Osteocyte (in vitro differentiated cells): ENCODE data around the gene GSC. TPM values are rescaled to one million over a fixed set of nuclear protein-coding genes. Genes with fewer than 3 reads are reported as not detected.

Experiments
- DNase-seq: peaks from one replicate; pipeline ENCODE4 v3.0.0; 2021; ENCODE audit warnings: mixed read lengths; ENCODE audit not compliant: unreplicated experiment; ENCODE audit errors: extremely low spot score
- H3K27ac Mint-ChIP-seq: one replicate; pipeline ENCODE4 v1.8.0; 2021; ENCODE audit warnings: mild to moderate bottlenecking, mixed read lengths; ENCODE audit not compliant: unreplicated experiment
- H3K27me3 Mint-ChIP-seq: one replicate; pipeline ENCODE4 v1.8.0; 2021; ENCODE audit warnings: mixed read lengths; ENCODE audit not compliant: unreplicated experiment
- H3K36me3 Mint-ChIP-seq: one replicate; pipeline ENCODE4 v1.8.0; 2021; ENCODE audit warnings: mixed read lengths; ENCODE audit not compliant: unreplicated experiment
- H3K4me1 Mint-ChIP-seq: one replicate; pipeline ENCODE4 v1.8.0; 2021; ENCODE audit warnings: mixed read lengths; ENCODE audit not compliant: unreplicated experiment
- H3K4me3 Mint-ChIP-seq: one replicate; pipeline ENCODE4 v1.8.0; 2021; ENCODE audit warnings: mild to moderate bottlenecking, moderate library complexity, mixed read lengths; ENCODE audit not compliant: unreplicated experiment
- H3K9me3 Mint-ChIP-seq: one replicate; pipeline ENCODE4 v1.8.0; 2021; ENCODE audit warnings: mixed read lengths; ENCODE audit not compliant: unreplicated experiment
- CTCF ChIP-seq: fragments of 200-600 bp; sonication (generic); IDR thresholded peaks from 2 replicates; pipeline ENCODE4 v1.5.0; 2021; ENCODE audit warnings: antibody characterized with exemption, mild to moderate bottlenecking, moderate library complexity
- total RNA-seq: library from RNA; stranded (reverse); gene quantifications from 2 replicates; pipeline ENCODE4 v1.2.1, GENCODE V29; 2021

GSC gene
- total RNA-seq, 1 donor from 2014 or later, result not detected

DNA sequence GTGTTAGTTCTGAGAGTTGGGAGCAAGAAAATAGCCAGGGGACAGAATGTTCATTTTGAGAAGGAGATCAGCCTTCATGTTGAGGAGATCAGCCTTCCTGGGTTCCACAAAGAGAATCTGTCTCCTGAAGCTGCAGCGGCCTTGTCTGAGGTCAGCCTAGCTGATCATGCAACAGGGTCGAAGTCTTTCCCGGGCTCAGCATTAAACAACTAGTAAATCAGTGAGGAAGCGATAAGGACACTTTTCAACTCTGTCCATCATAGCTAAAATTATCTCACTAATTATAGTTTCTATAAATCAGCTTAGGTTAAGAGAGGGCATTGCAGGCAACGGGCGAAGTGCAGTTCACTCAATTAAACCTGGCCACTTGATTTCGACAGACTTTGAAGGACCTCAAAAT, 7.5 kb downstream of the GSC start:
- Mint-ChIP-seq H3K9me3 (no peaks in the 10 kb centered on the region), H3K36me3 (no peaks in the 10 kb centered on the region), H3K4me3 (no peak overlapping the region), H3K4me1 (no peaks in the 10 kb centered on the region), H3K27ac (no peak overlapping the region), H3K27me3 (peaks cover 75% of the 10 kb centered on the region)
- no peak for TF ChIP-seq CTCF
- DNase-seq, result no peak

DNA sequence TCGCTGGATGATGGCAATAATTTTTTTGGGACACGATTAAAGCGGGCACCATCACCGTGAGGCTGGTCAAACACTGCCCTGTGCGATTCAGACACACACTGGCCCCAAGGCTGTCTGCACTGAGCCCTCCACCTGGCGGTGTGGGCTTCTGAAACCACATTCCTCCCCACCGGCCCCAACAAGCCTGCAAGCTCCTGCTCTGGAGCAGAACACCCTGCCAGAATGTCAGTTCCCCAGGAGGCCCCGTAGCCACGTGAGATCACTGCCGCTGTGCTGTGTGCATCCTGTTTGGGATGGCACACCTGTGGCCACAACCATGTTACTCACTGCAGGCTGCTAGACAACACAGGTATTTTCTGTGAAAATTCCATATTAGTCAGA, 7.9 kb downstream of the GSC start:
- Mint-ChIP-seq H3K4me1 (no peaks in the 10 kb centered on the region), H3K36me3 (no peaks in the 10 kb centered on the region), H3K4me3 (no peak overlapping the region), H3K27me3 (peaks cover 71% of the 10 kb centered on the region), H3K27ac (no peak overlapping the region), H3K9me3 (no peaks in the 10 kb centered on the region)
- DNase-seq, result no peak
- TF ChIP-seq CTCF, result no peak

- TF ChIP-seq CTCF, result no peak
- Mint-ChIP-seq H3K27me3 (peaks cover 69% of the 10 kb centered on the region), H3K36me3 (no peaks in the 10 kb centered on the region), H3K27ac (no peak overlapping the region), H3K9me3 (no peaks in the 10 kb centered on the region), H3K4me3 (no peak overlapping the region), H3K4me1 (peaks cover 3% of the 10 kb centered on the region)
- DNase-seq, result no peak
These were observed 8.4 kb downstream of the GSC start for GRCh38 chr14:94761348-94761996.

DNA sequence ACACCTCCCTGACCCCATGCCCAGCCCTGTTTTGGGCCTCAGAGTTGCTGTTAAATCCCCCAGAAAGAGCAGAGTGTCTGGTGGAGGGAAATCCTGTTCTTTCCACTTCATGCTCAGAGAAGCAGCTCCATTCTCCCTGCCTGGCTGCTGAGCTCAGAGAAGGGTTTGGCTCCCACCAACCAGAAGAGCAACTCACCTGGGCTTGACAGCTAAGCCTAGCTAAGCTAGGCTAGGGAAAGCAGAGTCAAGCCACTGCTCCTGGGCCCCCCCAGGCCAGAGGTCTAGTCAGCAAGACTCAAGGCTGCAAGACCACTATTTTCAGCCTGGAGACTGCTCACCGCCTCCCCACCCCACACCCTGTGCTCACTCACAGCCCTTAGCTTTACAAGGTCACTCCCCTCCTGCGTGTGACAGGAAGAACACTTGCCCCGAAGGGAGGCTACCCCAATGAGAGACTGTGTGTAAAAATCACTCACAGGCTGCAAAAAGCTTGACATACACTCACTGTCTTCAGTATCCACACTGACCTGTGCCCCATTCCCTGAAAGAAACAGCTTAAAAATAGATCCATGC, 13.5 kb downstream of the GSC start:
- no peak overlapping the region for H3K27ac Mint-ChIP-seq
- no peaks in the 10 kb centered on the region for H3K36me3 Mint-ChIP-seq
- H3K4me3 Mint-ChIP-seq, result no peak overlapping the region

More for the DNA sequence above, 13.5 kb downstream of the GSC start:
- no peak for DNase-seq
- Mint-ChIP-seq H3K27me3 (peaks cover 40% of the 10 kb centered on the region), H3K4me1 (peaks cover 3% of the 10 kb centered on the region), H3K9me3 (no peaks in the 10 kb centered on the region)
- no peak for TF ChIP-seq CTCF
